NCI-H128 (cell line): ENCODE measurements around the gene VEZT.
A peak's percentile ranks its signal among the peaks of the same experiment; 100 is the strongest.

Experiments used
- DNase-seq: peaks from one replicate; lab custom pipeline; 2025; ENCODE audit not compliant: unreplicated experiment; lab: John Stamatoyannopoulos, UW

VEZT gene

GRCh38 chr12:95197636-95198035 is 20.0 kb upstream of the VEZT start:
- no peak for DNase-seq

GRCh38 chr12:95198914-95199313 is 18.7 kb upstream of the VEZT start:
- no peak for DNase-seq

- no peak for DNase-seq
Measured at GRCh38 chr12:95200128-95200894, 17.3 kb upstream of the VEZT start.

GRCh38 chr12:95201056-95201670 is 16.4 kb upstream of the VEZT start:
- DNase-seq: no peak

GRCh38 chr12:95202691-95203486 is 14.7 kb upstream of the VEZT start:
- DNase-seq: no peak

- DNase-seq: no peak
Measured at GRCh38 chr12:95203487-95204030, 14.0 kb upstream of the VEZT start.

GRCh38 chr12:95204141-95204866 is 13.3 kb upstream of the VEZT start:
- DNase-seq: no peak

GRCh38 chr12:95205016-95205624 is 12.5 kb upstream of the VEZT start:
- no peak for DNase-seq

- no peak for DNase-seq
Measured at GRCh38 chr12:95205685-95206084, 11.9 kb upstream of the VEZT start.

- no peak for DNase-seq
Measured at GRCh38 chr12:95206916-95207315, 10.7 kb upstream of the VEZT start.

GRCh38 chr12:95207407-95207806 is 10.2 kb upstream of the VEZT start:
- DNase-seq: no peak

- DNase-seq: no peak
Measured at GRCh38 chr12:95208678-95209077, 8.9 kb upstream of the VEZT start.

- no peak for DNase-seq
Measured at GRCh38 chr12:95212586-95212985, 5.0 kb upstream of the VEZT start.

GRCh38 chr12:95213119-95213518 is 4.5 kb upstream of the VEZT start:
- no peak for DNase-seq

GRCh38 chr12:95213928-95214327 is 3.7 kb upstream of the VEZT start:
- DNase-seq: no peak

GRCh38 chr12:95214466-95214865 is 3.1 kb upstream of the VEZT start:
- no peak for DNase-seq

- DNase-seq: no peak
Measured at GRCh38 chr12:95215949-95216348, 1.7 kb upstream of the VEZT start.

GRCh38 chr12:95216711-95217376 is 763 bp upstream of the VEZT start:
- DNase-seq: peak; percentile 40

- DNase-seq: peak; percentile 51
Measured at GRCh38 chr12:95218150-95219133, 835 bp downstream of the VEZT start.
